Activated CD4-positive, alpha-beta T cell treated with anti-CD3 and anti-CD28 coated beads for 1 hour (primary cell): ENCODE measurements around the gene ASAP2.
A peak's percentile ranks its signal among the peaks of the same experiment; 100 is the strongest.

ENCODE experiments used
- DNase-seq: peaks from one replicate; pipeline ENCODE4 v3.0.0-alpha.2; 2020

ASAP2 gene

DNA sequence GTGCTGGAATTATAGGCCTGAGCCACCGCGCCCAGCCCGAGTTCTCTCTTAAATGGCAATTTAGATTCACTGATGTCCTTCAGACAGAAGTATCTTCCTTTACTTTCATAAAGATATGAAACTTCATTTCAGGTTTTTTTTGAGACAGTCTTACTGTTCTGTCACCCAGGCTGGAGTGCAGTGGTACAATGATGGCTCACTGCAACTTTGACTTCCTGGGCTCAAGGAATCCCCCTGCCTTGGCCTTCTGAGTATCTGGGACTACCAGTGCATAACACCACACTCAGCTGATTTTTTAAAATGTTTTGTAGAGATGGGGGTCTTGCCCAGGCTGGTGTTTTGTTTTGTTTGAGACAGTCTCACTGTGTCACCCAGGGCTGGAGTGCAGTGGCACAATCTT, 203.5 kb downstream of the ASAP2 start:
- no peak for DNase-seq

DNA sequence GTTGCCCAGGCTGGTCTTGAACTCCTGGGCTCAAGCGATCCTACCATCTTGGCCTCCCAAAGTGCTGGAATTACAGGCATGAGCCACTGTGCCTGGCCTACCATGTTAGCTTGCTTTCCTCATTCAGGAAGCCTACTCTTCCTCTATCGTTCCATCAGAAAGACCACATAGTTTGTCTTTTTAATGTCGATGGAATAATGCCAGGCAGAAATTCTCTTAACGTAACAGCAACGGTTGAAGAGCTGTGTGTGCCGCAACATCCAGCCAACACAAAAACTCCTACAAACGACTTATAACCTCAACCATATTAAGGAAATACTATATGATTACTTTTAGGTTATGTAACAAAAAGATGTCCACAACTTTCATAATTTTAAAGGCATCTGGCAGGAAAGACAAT, 206.2 kb downstream of the ASAP2 start:
- DNase-seq = no peak

DNA sequence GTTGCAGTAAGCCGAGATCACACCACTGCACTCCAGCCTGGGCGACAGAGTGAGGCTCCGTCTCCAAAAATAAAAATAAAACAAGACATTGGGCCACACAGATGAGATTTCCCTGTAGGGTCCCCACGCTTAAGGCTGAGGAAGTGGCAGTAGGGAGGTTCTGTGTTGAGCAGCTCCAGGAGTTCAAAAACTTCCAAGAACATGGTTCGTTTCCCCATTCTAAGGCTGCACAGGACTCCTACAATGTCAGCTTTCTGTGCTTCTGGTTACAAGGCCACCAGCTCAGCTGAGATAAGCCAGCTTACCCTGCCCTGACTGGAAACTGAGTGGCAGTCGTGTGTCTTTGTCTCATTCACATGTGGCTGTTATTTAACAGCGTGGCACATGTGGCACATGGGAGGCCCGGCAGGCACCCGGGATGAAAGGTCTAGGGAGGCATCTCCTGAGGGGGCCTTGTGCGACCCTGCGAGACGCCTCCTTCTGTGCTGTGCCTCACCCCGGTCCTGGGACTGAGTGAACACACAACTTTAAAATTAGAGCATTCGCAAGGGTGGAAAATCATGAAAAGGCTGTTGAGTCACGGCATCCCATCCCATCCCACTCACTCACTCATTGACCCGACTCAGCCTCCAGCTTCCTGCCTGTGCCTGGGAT, 209.0 kb downstream of the ASAP2 start:
- DNase-seq = no peak

- DNase-seq = no peak
Measured at GRCh38 chr2:9416267-9416961, 209.8 kb downstream of the ASAP2 start.

DNA sequence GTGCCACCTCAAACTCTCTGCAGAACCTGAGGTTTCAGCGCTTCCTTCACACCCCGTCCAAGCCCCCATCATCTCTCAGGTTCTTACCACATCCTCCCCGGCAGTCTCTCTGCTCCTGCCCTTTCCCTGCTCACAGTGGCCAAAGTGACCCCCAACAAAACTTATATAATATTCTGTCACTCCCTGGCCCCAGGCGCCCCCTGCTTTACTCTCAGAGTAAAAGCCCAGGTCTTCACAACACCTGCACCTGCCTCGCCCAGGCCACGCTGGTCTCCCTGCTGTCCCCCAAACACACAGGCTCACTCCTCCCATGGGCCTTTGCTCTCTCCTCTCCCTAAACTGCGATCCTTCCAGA, 210.3 kb downstream of the ASAP2 start:
- no peak for DNase-seq

- no peak for DNase-seq
Measured at GRCh38 chr2:9417725-9418124, 211.1 kb downstream of the ASAP2 start.

GRCh38 chr2:9418746-9419145, 212.1 kb downstream of the ASAP2 start:
- no peak for DNase-seq

- no peak for DNase-seq
Measured at GRCh38 chr2:9419541-9419940, 212.9 kb downstream of the ASAP2 start.

GRCh38 chr2:9420495-9420894, 213.9 kb downstream of the ASAP2 start:
- DNase-seq = no peak

DNA sequence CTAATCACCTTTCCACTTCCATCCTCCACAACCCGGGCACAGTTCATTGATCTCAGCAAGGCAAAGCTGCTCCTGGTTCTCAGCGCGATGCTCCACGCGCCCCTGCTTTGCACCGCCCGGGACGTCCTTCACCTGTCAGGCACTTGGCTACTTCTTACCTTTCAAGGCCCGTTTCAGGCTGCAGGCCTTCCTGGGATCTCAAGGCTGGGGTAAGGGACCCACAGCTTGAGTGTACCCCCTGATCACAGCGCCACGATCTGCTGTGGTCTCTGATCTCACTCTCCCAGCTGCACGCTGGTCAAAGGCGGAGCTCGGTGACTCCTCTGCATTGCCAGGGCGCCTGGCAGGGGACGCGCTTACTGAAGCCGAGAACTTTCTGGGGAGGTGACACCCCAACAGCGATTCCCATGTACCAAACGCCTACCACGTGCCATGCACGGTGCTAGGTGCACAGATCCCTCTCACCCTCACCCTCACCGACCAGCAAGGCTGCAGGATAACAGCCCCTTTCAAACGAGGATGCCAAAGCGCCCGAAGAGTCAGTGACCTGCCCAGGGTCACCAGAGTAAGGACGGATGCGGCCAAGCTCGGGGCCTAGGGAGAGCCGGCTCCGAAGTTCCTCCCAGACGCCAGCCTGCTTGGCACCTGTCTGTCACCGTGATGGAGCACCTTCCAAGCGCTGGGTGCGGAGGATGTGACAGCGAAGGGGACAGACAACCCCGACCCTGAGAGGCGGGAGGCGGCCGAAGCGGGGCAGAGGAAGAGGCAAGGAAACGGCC, 215.9 kb downstream of the ASAP2 start:
- peak; percentile 19 for DNase-seq

GRCh38 chr2:9423100-9423921, 216.7 kb downstream of the ASAP2 start, which contains the start of the genes CPSF3 and ITGB1BP1:
CPSF3 (plus strand) TSS chr2:9423654; CDS start chr2:9423774, 120 bp downstream.
ITGB1BP1 (minus strand) TSS chr2:9423528; CDS start chr2:9418697, 4,831 bp downstream.
- DNase-seq = peak; percentile 93

DNA sequence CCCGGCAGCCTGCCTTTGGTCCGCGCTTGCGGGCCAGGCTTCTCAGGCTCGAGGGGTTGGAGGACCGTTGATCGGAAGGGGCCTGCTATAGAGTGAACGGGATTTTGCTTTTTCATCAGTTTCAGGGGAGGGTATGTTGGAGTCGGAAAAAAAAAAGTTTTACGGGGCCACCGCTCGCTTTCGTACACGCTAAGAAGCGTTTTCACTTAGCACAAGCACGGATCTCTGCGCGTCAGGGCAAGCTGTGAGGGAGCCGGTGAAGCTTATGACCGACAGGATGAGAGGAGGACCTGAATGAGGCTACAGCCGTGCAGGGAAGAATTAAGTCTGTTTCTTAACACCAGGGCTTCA, 217.3 kb downstream of the ASAP2 start:
- no peak for DNase-seq

DNA sequence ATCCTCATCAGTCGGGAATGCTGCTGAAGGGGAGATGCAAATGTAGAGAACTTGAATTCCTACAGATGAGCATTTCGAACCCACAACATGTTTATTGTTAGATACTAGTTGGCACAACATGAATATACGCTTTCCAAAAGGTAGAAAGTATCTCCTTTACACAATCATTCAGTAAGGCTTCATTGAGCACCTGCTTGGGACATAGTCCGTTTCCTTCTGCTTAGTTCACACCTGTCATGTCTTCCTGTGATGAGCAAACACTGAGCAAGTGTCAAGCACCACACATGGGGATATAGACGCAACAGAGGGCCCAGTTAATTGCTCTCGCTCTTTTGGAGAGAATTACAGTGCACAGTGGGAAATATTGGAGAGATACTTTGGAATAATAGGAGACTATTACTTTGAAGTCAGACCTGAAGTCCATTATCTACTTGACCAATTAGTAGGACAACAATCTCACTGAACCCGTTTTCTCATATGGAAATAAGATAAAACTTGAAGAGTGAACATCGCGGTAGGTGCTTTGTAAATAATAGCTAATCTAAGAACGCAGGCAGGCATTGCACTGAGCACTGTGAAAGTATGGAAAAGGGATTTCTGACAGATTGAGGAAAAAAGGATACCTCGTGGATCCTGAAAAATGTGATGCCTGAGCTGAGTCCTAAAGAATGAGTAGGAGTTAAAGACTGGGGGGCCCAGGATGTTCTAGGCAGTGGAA, 218.0 kb downstream of the ASAP2 start:
- DNase-seq = no peak

DNA sequence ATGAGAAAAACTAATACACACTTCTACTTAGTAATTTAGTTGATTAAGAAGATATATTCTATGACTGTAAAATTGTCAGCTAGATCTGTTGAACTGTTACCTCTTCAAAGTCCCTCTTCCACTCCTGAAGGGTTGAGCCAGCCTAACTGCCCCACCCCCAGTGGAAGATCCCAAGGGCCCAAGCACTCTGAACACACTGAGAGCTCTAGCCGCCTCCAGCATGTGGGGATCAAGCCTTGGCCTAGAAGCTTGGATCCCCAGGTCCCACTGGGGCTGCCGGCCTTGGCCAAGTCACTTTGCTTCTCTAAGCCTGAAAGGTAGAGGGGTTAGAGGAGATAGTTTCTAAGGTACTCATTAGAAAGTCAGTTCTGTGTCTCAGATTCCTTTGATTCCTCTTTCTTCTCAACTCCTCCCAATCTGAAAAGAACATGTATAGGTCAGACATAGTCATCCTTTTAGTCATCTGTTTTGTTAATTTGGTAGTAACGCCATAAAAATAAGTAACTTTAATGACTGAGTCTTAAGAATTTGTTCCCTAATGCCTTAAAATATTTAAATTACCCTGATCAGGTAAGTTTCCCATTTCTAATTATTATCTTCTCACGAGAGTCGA, 222.5 kb downstream of the ASAP2 start:
- DNase-seq = no peak

GRCh38 chr2:9430316-9431293, 224.0 kb downstream of the ASAP2 start:
- no peak for DNase-seq

GRCh38 chr2:9434489-9434888, 227.9 kb downstream of the ASAP2 start:
- DNase-seq = no peak

DNA sequence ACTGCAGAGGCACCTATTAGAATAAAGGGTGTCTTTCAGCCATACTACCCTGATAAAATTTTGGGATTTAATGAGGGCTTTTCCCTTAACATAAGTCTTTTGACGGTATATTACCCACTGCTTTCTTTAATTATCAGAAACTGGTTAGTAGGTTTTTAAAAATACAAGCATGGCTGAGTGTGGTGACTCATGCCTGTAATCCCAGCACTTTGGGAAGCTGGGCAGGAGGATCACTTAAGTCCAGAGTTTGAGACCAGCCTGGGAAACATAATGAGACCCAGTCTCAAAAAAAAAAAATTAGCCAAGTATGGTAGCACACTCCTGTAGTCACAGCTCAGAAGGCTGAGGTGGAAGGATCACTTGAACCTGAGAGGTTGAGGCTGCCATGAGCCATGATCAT, 232.9 kb downstream of the ASAP2 start:
- DNase-seq = no peak

DNA sequence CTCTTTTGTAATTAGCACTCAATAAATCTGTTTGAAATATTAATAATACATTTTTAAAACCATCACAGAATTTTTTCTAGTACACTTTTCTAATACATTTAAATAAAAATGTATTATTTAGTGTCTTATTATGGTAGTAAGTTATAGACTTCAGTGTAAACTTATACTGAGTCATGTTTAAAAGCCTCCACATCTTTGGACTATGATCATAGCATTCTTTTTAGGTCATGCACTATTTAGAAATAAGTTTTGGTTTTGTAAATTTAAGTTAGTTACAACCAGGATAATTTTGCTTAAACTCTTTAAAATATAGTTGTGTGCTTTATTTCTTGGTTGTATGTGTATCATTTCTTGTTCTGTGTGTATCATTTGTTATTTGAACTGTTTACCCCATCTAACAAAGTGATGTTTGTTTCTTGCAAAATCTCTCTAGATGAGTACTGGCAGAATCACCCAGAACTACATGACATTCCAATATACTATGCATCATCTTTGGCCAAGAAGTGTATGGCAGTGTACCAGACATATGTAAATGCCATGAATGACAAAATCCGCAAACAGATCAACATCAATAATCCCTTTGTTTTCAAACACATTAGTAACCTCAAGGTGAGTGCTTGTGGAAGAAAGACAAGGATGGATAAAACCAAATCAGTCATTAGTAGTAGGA, 233.6 kb downstream of the ASAP2 start:
- DNase-seq = no peak

DNA sequence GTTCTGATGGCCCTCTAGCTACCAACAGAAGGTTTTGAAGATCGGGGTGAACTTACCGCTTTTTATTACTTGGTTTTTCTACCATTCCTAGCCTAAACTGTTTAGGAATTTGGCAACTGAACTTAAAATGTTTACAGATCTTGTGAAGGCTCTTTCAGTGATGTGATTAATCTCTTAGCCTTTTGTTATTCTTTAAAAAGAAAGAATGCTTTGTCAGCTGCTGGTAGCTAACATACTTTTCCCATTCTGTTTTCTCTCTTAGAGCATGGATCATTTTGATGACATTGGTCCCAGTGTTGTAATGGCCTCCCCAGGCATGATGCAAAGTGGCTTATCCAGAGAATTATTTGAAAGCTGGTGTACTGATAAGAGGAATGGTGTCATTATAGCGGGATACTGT, 234.9 kb downstream of the ASAP2 start:
- no peak for DNase-seq

- DNase-seq = no peak
Measured at GRCh38 chr2:9443526-9443925, 236.9 kb downstream of the ASAP2 start.
